H1 (cell line): Measurements from ENCODE around the gene ZMIZ1. TPM values are rescaled to one million over a fixed set of nuclear protein-coding genes. Genes with fewer than 3 reads are reported as not detected.

Source experiments
- ASH2L ChIP-seq: fragments of 200-600, 300-600 bp; sonication (generic); IDR thresholded peaks from one replicate; pipeline ENCODE4 v1.7.1; 2017; ENCODE audit warnings: low read length
- BCL11A ChIP-seq, 2 experiments: IDR thresholded peaks; one replicate each; pipeline ENCODE4 v1.6.1; 2011; ENCODE audit warnings: low read depth in 2 of 2, low read length in 2 of 2, mild to moderate bottlenecking in 2 of 2
- BRCA1 ChIP-seq: IDR thresholded peaks from 2 replicates; pipeline ENCODE4 v1.6.1; 2012; ENCODE audit warnings: low read depth, low read length, improper control_type of control experiment
- CTBP2 ChIP-seq: IDR thresholded peaks from 2 replicates; pipeline ENCODE4 v1.7.0; 2011; ENCODE audit warnings: borderline replicate concordance, mild to moderate bottlenecking, moderate library complexity, mixed read lengths, low read length; ENCODE audit not compliant: insufficient read depth, insufficient read length
- HDAC2 ChIP-seq, 2 experiments: fragments of 300-600 bp in 1 of 2; sonication (generic) in 1 of 2; IDR thresholded peaks; 2 replicates each; pipeline ENCODE4 v1.6.1; 2011 to 2012; ENCODE audit warnings: low read depth in 2 of 2, low read length in 2 of 2, mild to moderate bottlenecking in 2 of 2, moderate library complexity in 2 of 2, borderline replicate concordance in 1 of 2, inconsistent platforms in 1 of 2
- MAFK ChIP-seq: IDR thresholded peaks from 2 replicates; pipeline ENCODE4 v1.6.1; 2012; ENCODE audit warnings: low read depth, mild to moderate bottlenecking, improper control_type of control experiment, low read length
- POU5F1 ChIP-seq: IDR thresholded peaks from 2 replicates; pipeline ENCODE4 v1.6.1; 2011; ENCODE audit warnings: low read depth, mild to moderate bottlenecking, low read length, moderate library complexity
- SP1 ChIP-seq: IDR thresholded peaks from 2 replicates; pipeline ENCODE4 v1.6.1; 2011; ENCODE audit warnings: low read depth, low read length
- SRF ChIP-seq: IDR thresholded peaks from 2 replicates; pipeline ENCODE4 v1.6.1; 2011; ENCODE audit warnings: mild to moderate bottlenecking, low read depth, low read length, moderate library complexity
- SUZ12 ChIP-seq: fragments of 200-600 bp; sonication (generic); IDR thresholded peaks from 2 replicates; pipeline ENCODE4 v1.6.1; 2012; ENCODE audit warnings: mild to moderate bottlenecking, inconsistent platforms, low read length, moderate library complexity, mixed read lengths
- TCF12 ChIP-seq: IDR thresholded peaks from 2 replicates; pipeline ENCODE4 v1.6.1; 2011; ENCODE audit warnings: low read depth, mild to moderate bottlenecking, low read length
- TEAD4 ChIP-seq: IDR thresholded peaks from 2 replicates; pipeline ENCODE4 v1.6.1; 2012; ENCODE audit warnings: low read depth, low read length, inconsistent platforms, mixed read lengths
- polyA plus RNA-seq, 7 experiments: library from polyadenylated mRNA; depleted of rRNA in 3 of 7; stranded (reverse) in 5 of 7; unstranded in 2 of 7; fragments of >200 nt in 5 of 7; fragments of 200-250 nt in 2 of 7; gene quantifications; 1 replicate in 5 of 7; 2 replicates in 1 of 7; 4 replicates in 1 of 7; pipeline versions ENCODE4 v1.2.1 to v1.2.3, GENCODE V29; 2011 to 2013; ENCODE audit warnings: missing spikeins in 2 of 7, mixed read lengths in 2 of 7
- total RNA-seq: library from RNA; stranded (reverse); fragmentation: NEBNext Ultra II Directional; extraction: Animal tissue kit (Norgen Biotek cat#: 25700); gene quantifications from 2 replicates; pipeline ENCODE4 v1.2.1, GENCODE V29; 2021
- TF ChIP-seq, protein P1 (sequence below): fragments of 300-600 bp; sonication (generic); IDR thresholded peaks from 2 replicates; pipeline ENCODE4 v1.7.1; 2012; ENCODE audit warnings: low read length, moderate library complexity, mild to moderate bottlenecking, inconsistent platforms; ENCODE audit not compliant: insufficient replicate concordance

ZMIZ1 gene
- total and polyA plus RNA-seq, 2 of the 8 experiments (the other 6 are each of a cell fraction or from before 2014, with no cell fraction given) = 8.1 to 28.0 TPM

DNA sequence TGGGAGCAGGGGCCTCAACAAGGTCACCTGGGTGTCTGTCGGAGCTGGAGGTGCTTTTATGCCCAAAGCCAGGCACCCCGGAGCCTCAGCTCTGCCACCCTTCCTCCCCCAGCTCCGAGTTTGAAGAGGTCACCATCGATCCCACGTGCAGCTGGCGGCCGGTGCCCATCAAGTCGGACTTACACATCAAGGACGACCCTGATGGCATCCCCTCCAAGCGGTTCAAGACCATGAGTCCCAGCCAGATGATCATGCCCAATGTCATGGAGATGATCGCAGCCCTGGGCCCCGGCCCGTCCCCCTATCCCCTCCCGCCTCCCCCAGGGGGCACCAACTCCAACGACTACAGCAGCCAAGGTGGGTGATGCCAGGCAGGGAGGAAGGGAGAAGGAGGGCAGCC is 237.2 kb downstream of the ZMIZ1 start (continued):
- TF ChIP-seq, protein P1, sequence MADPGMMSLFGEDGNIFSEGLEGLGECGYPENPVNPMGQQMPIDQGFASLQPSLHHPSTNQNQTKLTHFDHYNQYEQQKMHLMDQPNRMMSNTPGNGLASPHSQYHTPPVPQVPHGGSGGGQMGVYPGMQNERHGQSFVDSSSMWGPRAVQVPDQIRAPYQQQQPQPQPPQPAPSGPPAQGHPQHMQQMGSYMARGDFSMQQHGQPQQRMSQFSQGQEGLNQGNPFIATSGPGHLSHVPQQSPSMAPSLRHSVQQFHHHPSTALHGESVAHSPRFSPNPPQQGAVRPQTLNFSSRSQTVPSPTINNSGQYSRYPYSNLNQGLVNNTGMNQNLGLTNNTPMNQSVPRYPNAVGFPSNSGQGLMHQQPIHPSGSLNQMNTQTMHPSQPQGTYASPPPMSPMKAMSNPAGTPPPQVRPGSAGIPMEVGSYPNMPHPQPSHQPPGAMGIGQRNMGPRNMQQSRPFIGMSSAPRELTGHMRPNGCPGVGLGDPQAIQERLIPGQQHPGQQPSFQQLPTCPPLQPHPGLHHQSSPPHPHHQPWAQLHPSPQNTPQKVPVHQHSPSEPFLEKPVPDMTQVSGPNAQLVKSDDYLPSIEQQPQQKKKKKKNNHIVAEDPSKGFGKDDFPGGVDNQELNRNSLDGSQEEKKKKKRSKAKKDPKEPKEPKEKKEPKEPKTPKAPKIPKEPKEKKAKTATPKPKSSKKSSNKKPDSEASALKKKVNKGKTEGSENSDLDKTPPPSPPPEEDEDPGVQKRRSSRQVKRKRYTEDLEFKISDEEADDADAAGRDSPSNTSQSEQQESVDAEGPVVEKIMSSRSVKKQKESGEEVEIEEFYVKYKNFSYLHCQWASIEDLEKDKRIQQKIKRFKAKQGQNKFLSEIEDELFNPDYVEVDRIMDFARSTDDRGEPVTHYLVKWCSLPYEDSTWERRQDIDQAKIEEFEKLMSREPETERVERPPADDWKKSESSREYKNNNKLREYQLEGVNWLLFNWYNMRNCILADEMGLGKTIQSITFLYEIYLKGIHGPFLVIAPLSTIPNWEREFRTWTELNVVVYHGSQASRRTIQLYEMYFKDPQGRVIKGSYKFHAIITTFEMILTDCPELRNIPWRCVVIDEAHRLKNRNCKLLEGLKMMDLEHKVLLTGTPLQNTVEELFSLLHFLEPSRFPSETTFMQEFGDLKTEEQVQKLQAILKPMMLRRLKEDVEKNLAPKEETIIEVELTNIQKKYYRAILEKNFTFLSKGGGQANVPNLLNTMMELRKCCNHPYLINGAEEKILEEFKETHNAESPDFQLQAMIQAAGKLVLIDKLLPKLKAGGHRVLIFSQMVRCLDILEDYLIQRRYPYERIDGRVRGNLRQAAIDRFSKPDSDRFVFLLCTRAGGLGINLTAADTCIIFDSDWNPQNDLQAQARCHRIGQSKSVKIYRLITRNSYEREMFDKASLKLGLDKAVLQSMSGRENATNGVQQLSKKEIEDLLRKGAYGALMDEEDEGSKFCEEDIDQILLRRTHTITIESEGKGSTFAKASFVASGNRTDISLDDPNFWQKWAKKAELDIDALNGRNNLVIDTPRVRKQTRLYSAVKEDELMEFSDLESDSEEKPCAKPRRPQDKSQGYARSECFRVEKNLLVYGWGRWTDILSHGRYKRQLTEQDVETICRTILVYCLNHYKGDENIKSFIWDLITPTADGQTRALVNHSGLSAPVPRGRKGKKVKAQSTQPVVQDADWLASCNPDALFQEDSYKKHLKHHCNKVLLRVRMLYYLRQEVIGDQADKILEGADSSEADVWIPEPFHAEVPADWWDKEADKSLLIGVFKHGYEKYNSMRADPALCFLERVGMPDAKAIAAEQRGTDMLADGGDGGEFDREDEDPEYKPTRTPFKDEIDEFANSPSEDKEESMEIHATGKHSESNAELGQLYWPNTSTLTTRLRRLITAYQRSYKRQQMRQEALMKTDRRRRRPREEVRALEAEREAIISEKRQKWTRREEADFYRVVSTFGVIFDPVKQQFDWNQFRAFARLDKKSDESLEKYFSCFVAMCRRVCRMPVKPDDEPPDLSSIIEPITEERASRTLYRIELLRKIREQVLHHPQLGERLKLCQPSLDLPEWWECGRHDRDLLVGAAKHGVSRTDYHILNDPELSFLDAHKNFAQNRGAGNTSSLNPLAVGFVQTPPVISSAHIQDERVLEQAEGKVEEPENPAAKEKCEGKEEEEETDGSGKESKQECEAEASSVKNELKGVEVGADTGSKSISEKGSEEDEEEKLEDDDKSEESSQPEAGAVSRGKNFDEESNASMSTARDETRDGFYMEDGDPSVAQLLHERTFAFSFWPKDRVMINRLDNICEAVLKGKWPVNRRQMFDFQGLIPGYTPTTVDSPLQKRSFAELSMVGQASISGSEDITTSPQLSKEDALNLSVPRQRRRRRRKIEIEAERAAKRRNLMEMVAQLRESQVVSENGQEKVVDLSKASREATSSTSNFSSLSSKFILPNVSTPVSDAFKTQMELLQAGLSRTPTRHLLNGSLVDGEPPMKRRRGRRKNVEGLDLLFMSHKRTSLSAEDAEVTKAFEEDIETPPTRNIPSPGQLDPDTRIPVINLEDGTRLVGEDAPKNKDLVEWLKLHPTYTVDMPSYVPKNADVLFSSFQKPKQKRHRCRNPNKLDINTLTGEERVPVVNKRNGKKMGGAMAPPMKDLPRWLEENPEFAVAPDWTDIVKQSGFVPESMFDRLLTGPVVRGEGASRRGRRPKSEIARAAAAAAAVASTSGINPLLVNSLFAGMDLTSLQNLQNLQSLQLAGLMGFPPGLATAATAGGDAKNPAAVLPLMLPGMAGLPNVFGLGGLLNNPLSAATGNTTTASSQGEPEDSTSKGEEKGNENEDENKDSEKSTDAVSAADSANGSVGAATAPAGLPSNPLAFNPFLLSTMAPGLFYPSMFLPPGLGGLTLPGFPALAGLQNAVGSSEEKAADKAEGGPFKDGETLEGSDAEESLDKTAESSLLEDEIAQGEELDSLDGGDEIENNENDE = no peak
- TF ChIP-seq POU5F1 (no peak), HDAC2 (IDR thresholded peaks at IDR 0.05; ENCODE audit: borderline replicate concordance in 1 of 2, low read depth in 2 of 2, low read length in 2 of 2) (no peak), TCF12 (no peak), BCL11A (IDR thresholded peaks at IDR 0.05; ENCODE audit: low read depth in 2 of 2, low read length in 2 of 2) (no peak), ASH2L (no peak), MAFK (no peak), TEAD4 (no peak), SRF (no peak), SP1 (no peak), CTBP2 (no peak), BRCA1 (no peak), SUZ12 (no peak)
